BLaER1 (cell line): ENCODE data around the gene ARHGAP45.

ENCODE experiments used
- H3K27ac ChIP-seq: shearing (Covaris generic); formaldehyde crosslinking; 2 replicates; pipeline ENCODE4 v1.8.1; 2022
- H3K27me3 ChIP-seq: shearing (Covaris generic); formaldehyde crosslinking; 2 replicates; pipeline ENCODE4 v1.8.1; 2022
- H3K36me3 ChIP-seq: shearing (Covaris generic); formaldehyde crosslinking; 2 replicates; pipeline ENCODE4 v1.8.1; 2022
- H3K4me1 ChIP-seq: shearing (Covaris generic); formaldehyde crosslinking; 2 replicates; pipeline ENCODE4 v1.8.1; 2022
- H3K4me2 ChIP-seq: shearing (Covaris generic); formaldehyde crosslinking; 2 replicates; pipeline ENCODE4 v1.8.1; 2022
- H3K4me3 ChIP-seq: shearing (Covaris generic); formaldehyde crosslinking; 2 replicates; pipeline ENCODE4 v1.8.1; 2022
- H3K9ac ChIP-seq: shearing (Covaris generic); formaldehyde crosslinking; 2 replicates; pipeline ENCODE4 v1.8.1; 2022
- H3K9me3 ChIP-seq: shearing (Covaris generic); formaldehyde crosslinking; 2 replicates; pipeline ENCODE4 v1.8.1; 2022
- H4K20me1 ChIP-seq: shearing (Covaris generic); formaldehyde crosslinking; 2 replicates; pipeline ENCODE4 v1.8.1; 2022
- Cebpa-rat ChIP-seq: shearing (Covaris generic); IDR thresholded peaks from 2 replicates; pipeline ENCODE4 v1.8.1; 2022

Gene ARHGAP45

GRCh38 chr19:1046836-1047695 is 19.9 kb upstream of the ARHGAP45 start:
- TF ChIP-seq Cebpa-rat = no peak
- no peak overlapping the region for H3K27ac ChIP-seq
- no peak overlapping the region for H3K4me2 ChIP-seq
- no peak overlapping the region for H3K9ac ChIP-seq
- no peaks in the 10 kb centered on the region for H3K9me3 ChIP-seq
- peaks cover 8% of the 10 kb centered on the region; the same call in 1 of the 2 replicates for H3K36me3 ChIP-seq
- H3K4me3 ChIP-seq = no peak overlapping the region
- H4K20me1 ChIP-seq = peaks cover 2% of the 10 kb centered on the region
- H3K27me3 ChIP-seq = no peaks in the 10 kb centered on the region
- peaks cover 49% of the 10 kb centered on the region for H3K4me1 ChIP-seq

- H3K27ac ChIP-seq = no peak overlapping the region
- H3K9me3 ChIP-seq = no peaks in the 10 kb centered on the region
- no peaks in the 10 kb centered on the region for H3K27me3 ChIP-seq
- no peak overlapping the region for H3K9ac ChIP-seq
- no peaks in the 10 kb centered on the region for H4K20me1 ChIP-seq
- H3K36me3 ChIP-seq = peaks cover 8% of the 10 kb centered on the region; the same call in 1 of the 2 replicates
- H3K4me1 ChIP-seq = peaks cover 43% of the 10 kb centered on the region
- TF ChIP-seq Cebpa-rat = no peak
- no peak overlapping the region for H3K4me2 ChIP-seq
- no peak overlapping the region for H3K4me3 ChIP-seq
Observed at GRCh38 chr19:1047696-1048147, 19.2 kb upstream of the ARHGAP45 start.

GRCh38 chr19:1049106-1049505 is 17.9 kb upstream of the ARHGAP45 start:
- Histone ChIP-seq H3K4me2 (no peak overlapping the region), H4K20me1 (no peaks in the 10 kb centered on the region), H3K27ac (no peak overlapping the region), H3K36me3 (peaks cover 13% of the 10 kb centered on the region; the same call in 1 of the 2 replicates), H3K9ac (no peak overlapping the region), H3K27me3 (no peaks in the 10 kb centered on the region), H3K9me3 (no peaks in the 10 kb centered on the region), H3K4me3 (no peak overlapping the region), H3K4me1 (peaks cover 37% of the 10 kb centered on the region)
- TF ChIP-seq Cebpa-rat = no peak

- Histone ChIP-seq H3K27ac (0 out of 2 replicates have a peak overlapping the region, but pooled peaks have one; percentile 13), H3K9me3 (no peaks in the 10 kb centered on the region), H3K4me2 (no peak overlapping the region), H3K9ac (no peak overlapping the region), H4K20me1 (no peaks in the 10 kb centered on the region), H3K27me3 (no peaks in the 10 kb centered on the region), H3K36me3 (peaks cover 18% of the 10 kb centered on the region; the same call in 1 of the 2 replicates), H3K4me1 (peaks cover 30% of the 10 kb centered on the region), H3K4me3 (no peak overlapping the region)
- TF ChIP-seq Cebpa-rat = no peak
Observed at GRCh38 chr19:1049800-1050199, 17.2 kb upstream of the ARHGAP45 start.

- Histone ChIP-seq H3K4me2 (no peak overlapping the region), H3K27ac (no peak overlapping the region), H3K27me3 (no peaks in the 10 kb centered on the region), H3K9ac (no peak overlapping the region), H3K4me3 (no peak overlapping the region), H3K4me1 (peaks cover 23% of the 10 kb centered on the region), H3K9me3 (no peaks in the 10 kb centered on the region), H4K20me1 (no peaks in the 10 kb centered on the region), H3K36me3 (peaks cover 18% of the 10 kb centered on the region; the same call in 1 of the 2 replicates)
- no peak for TF ChIP-seq Cebpa-rat
Observed at GRCh38 chr19:1050989-1051788, 15.8 kb upstream of the ARHGAP45 start.

GRCh38 chr19:1051791-1052190 is 15.2 kb upstream of the ARHGAP45 start:
- H4K20me1 ChIP-seq = no peaks in the 10 kb centered on the region
- peaks cover 22% of the 10 kb centered on the region for H3K4me1 ChIP-seq
- H3K27ac ChIP-seq = no peak overlapping the region
- H3K27me3 ChIP-seq = no peaks in the 10 kb centered on the region
- no peak overlapping the region for H3K4me2 ChIP-seq
- TF ChIP-seq Cebpa-rat = no peak
- H3K36me3 ChIP-seq = peaks cover 17% of the 10 kb centered on the region; the same call in 1 of the 2 replicates
- H3K9ac ChIP-seq = no peak overlapping the region
- H3K9me3 ChIP-seq = no peaks in the 10 kb centered on the region
- no peak overlapping the region for H3K4me3 ChIP-seq

GRCh38 chr19:1052349-1052975 is 14.5 kb upstream of the ARHGAP45 start:
- Histone ChIP-seq H3K4me3 (no peak overlapping the region), H3K9me3 (no peaks in the 10 kb centered on the region), H3K27me3 (no peaks in the 10 kb centered on the region), H3K36me3 (peaks cover 11% of the 10 kb centered on the region; the same call in 1 of the 2 replicates), H3K9ac (no peak overlapping the region), H3K27ac (peak overlapping the region; percentile 30; the same call in 1 of the 2 replicates), H4K20me1 (no peaks in the 10 kb centered on the region), H3K4me1 (peaks cover 23% of the 10 kb centered on the region), H3K4me2 (no peak overlapping the region)
- TF ChIP-seq Cebpa-rat = no peak

GRCh38 chr19:1053176-1054101 is 13.5 kb upstream of the ARHGAP45 start:
- Histone ChIP-seq H3K4me2 (no peak overlapping the region), H3K4me1 (peaks cover 33% of the 10 kb centered on the region), H3K27ac (peak overlapping the region; percentile 30; the same call in 1 of the 2 replicates), H3K4me3 (no peak overlapping the region), H3K9me3 (no peaks in the 10 kb centered on the region), H3K9ac (no peak overlapping the region), H3K36me3 (peaks cover 10% of the 10 kb centered on the region; the same call in 1 of the 2 replicates), H4K20me1 (no peaks in the 10 kb centered on the region), H3K27me3 (no peaks in the 10 kb centered on the region)
- no peak for TF ChIP-seq Cebpa-rat
